Measurements from ENCODE around the gene TMEM184B. TPM values are rescaled to one million over a fixed set of nuclear protein-coding genes. Genes with fewer than 3 reads are reported as not detected.

The TMEM184B gene
- total RNA-seq, 3 donors from 2014 or later: 35.9 to 63.1 (median 38.2) TPM

DNA sequence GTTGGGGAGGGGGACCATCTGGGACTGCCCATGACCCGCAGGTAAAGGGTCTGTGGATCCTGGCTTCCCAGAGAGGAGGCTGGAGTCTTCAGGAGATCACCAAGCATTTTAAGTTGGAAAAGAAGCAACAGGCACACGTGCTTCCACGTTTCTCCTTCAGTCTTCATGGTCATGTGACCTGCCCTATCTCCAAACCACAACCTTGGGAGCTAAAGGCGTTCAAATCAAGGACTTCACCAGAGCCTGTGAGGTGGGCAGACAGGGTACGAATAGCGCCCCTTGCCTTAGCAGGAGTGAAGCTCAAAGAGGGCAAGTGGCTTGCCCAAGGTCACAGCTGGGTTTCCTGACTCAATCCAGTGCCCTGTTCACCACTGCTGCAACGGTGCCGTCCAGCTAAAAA lies 6.7 kb downstream of the TMEM184B start:
- Histone ChIP-seq H3K4me1 (ENCODE audit: low read depth) (peaks cover 11% of the 10 kb centered on the region), H3K4me3 (no peak overlapping the region), H3K9me3 (no peaks in the 10 kb centered on the region), H3K36me3 (ENCODE audit: low read depth) (no peaks in the 10 kb centered on the region)
- ATAC-seq (peak; percentile 6), DNase-seq (no peak)
- TF ChIP-seq, protein P1, sequence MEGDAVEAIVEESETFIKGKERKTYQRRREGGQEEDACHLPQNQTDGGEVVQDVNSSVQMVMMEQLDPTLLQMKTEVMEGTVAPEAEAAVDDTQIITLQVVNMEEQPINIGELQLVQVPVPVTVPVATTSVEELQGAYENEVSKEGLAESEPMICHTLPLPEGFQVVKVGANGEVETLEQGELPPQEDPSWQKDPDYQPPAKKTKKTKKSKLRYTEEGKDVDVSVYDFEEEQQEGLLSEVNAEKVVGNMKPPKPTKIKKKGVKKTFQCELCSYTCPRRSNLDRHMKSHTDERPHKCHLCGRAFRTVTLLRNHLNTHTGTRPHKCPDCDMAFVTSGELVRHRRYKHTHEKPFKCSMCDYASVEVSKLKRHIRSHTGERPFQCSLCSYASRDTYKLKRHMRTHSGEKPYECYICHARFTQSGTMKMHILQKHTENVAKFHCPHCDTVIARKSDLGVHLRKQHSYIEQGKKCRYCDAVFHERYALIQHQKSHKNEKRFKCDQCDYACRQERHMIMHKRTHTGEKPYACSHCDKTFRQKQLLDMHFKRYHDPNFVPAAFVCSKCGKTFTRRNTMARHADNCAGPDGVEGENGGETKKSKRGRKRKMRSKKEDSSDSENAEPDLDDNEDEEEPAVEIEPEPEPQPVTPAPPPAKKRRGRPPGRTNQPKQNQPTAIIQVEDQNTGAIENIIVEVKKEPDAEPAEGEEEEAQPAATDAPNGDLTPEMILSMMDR (IDR thresholded peaks at IDR 0.05): no peak
- intact Hi-C loops (cut with DNase I, micrococcal nuclease): no loop called here

DNA sequence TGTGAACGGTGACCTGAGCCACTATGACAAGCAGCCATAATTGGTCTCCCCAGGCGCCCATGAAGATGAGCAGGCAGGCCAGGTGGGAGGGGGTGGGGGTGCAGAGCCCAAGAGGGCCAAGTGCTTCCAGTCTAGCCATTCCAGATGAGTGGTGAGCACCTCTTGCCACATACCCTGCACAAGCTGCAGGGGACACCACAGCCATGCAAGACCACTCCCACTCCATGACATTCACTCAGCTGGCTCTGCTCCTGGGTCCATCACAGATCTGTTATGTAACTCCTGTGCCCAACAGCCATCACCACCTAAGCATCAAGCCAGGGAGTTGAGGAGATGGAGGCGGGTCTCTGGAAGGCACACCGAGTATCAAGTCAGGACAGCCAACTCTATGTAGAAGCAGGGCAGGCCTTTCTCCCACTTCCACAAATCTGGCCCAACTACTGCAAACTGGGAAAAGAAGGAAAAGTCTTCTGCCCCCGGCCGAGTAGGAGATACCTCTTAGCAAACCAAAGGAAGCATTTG lies 8.4 kb downstream of the TMEM184B start:
- ATAC-seq: no peak
- H3K4me3 ChIP-seq: no peak overlapping the region
- TF ChIP-seq, protein P1 (IDR thresholded peaks at IDR 0.05): no peak
- no peaks in the 10 kb centered on the region for H3K36me3 ChIP-seq (ENCODE audit: low read depth)
- intact Hi-C loops (cut with DNase I, micrococcal nuclease): no loop called here
- H3K9me3 ChIP-seq: no peaks in the 10 kb centered on the region
- peaks cover 23% of the 10 kb centered on the region for H3K4me1 ChIP-seq (ENCODE audit: low read depth)
- DNase-seq: no peak

DNA sequence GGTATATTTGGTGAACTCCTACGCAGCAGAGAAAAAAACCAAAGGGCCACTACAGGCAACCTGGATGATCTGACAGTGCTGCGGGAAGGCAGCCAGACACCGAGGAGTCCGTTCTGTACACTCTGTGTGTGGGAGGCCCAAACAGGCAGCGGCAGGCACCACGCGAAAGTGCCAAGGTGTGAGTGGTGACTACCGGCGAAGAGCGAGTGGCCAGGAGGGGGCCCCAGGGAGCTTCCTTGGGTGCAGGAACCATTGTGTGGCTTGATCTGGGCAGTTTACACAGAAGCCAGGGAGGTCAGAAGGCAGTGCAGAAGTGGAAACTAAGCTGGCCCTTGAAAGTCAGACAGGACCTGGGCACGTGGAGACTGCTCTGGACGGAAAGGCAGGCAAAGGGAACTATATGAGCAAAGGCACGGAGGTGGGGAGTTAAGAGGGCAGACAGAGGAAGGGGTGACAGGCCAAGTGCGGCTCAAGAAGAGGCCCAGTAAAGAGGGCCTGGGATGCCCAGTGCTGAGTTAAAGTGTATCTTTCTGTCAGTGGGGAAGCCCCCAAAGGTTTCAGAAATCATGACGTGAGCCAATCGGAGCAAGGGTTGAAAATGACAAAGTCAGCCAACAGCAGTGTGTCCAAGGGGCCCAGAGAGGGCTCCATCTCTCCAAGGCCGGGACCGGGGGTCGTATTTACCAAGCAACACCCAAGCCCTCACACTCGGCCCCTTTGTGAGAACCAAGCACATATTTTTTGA lies 10.6 kb downstream of the TMEM184B start:
- TF ChIP-seq, protein P1 (IDR thresholded peaks at IDR 0.05): peak; percentile 53
- Histone ChIP-seq H3K4me3 (no peak overlapping the region), H3K9me3 (no peaks in the 10 kb centered on the region), H3K36me3 (ENCODE audit: low read depth) (no peaks in the 10 kb centered on the region), H3K4me1 (ENCODE audit: low read depth) (peaks cover 36% of the 10 kb centered on the region)
- peak; percentile 69 to 85 (median 78) for DNase-seq
- ATAC-seq: peak; percentile 68
- intact Hi-C loops (cut with DNase I, micrococcal nuclease): no loop called here

DNA sequence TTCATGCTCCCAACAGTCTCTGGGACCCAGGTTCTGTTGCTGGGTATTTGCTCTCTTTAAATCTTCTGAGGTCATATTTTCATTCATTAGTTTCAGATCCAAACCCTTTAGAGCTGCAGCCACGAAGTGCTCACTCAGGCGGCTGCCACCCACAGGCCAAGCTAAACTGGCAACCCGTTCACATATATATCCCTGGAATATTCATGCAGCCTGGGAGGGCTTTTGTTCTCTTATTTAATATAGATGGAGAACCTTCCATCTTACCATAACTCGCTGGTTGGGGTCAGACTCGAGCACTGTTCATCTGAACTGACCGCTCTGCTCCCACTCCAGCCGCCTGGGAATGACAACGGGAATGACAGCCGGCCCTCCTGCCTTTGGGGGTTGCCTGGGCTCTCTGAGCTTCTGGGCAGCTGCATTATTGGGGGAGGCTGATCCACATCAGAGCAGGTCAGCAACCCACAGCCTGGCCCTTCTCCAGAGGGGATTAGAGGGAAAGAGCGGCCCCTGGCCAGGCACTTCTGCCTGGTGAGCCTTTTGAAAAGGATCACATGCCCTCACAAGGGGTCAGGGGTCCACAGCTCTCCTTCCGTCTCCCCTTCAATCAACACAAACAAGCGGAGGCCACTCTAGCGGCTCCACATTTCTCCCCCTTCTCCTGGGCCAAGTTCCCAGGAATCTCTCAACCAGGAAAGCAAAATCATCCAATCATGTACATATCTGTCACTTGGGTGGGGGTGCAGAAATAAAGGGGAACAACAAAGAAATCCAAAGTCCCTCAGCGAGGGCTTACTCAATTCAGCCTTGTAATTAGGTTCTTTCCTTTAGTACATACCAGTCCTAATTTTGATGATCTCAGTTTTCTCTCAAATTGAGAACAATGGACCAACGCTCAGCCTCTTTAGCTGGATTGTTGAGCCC lies 11.8 kb downstream of the TMEM184B start:
- DNase-seq (no peak), ATAC-seq (no peak)
- TF ChIP-seq, protein P1 (IDR thresholded peaks at IDR 0.05): no peak
- peaks cover 32% of the 10 kb centered on the region for H3K4me1 ChIP-seq (ENCODE audit: low read depth)
- intact Hi-C loops (cut with DNase I, micrococcal nuclease): no loop called here
- no peak overlapping the region for H3K4me3 ChIP-seq
- H3K36me3 ChIP-seq (ENCODE audit: low read depth): no peaks in the 10 kb centered on the region
- no peaks in the 10 kb centered on the region for H3K9me3 ChIP-seq

DNA sequence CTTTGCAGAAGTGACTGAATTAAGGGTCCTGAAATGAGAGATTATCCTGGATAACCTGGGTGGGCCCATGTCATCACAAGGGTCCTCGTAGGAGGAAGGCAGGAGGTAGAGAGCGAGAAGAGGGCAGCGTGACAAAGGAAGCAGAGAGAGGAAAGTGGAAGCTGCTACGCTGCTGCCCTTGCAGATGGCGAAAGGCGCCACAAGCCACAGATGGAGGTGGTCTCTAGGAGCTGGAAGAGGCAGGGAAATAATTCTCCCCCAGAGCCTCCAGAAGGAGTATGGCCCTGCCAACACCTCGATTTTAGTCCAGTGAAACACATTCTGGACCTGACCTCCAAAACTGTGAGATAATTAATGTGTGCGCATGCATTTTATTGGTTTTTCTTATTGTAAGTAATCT lies 13.4 kb downstream of the TMEM184B start:
- TF ChIP-seq, protein P1 (IDR thresholded peaks at IDR 0.05): no peak
- DNase-seq: no peak
- ATAC-seq: no peak
- H3K36me3 ChIP-seq (ENCODE audit: low read depth): no peaks in the 10 kb centered on the region
- intact Hi-C loops (cut with DNase I, micrococcal nuclease): no loop called here
- H3K9me3 ChIP-seq: no peaks in the 10 kb centered on the region
- H3K4me3 ChIP-seq: no peak overlapping the region
- peaks cover 32% of the 10 kb centered on the region for H3K4me1 ChIP-seq (ENCODE audit: low read depth)

All from mucosa of descending colon (tissue), 3 donors.